IMR-90 (cell line): ENCODE measurements around the gene OR51I2. TPM values are rescaled to one million over a fixed set of nuclear protein-coding genes. Genes with fewer than 3 reads are reported as not detected.

Experiments
- ATAC-seq: fragments of 200-7000 bp; cut with Tn5 transposase; 2 replicates; pipeline ENCODE4 v1.9.1; 2020; ENCODE audit warnings: low read depth, mild to moderate bottlenecking, moderate library complexity
- BruUV-seq: library from RNA; stranded (reverse); fragments of 400-500 nt; replicated peaks from 2 replicates; lab custom pipeline; 2021; lab: Mats Ljungman, UMichigan
- CTCF ChIA-PET: fragments of 300-600 bp; formaldehyde crosslinking; extraction: SDS; loops from one replicate; lab custom pipeline; 2021; ENCODE audit warnings: antibody characterized with exemption; lab: Yijun Ruan, JAX
- POLR2A ChIA-PET: fragments of 300-600 bp; sonication (Branson Sonifier 250); formaldehyde crosslinking; loops from one replicate; lab custom pipeline; 2022; ENCODE audit warnings: antibody characterized with exemption; ENCODE audit not compliant: unreplicated experiment; lab: Charles Lee
- DNase-seq: peaks from one replicate; pipeline ENCODE4 v3.0.0; 2013
- H2AFZ ChIP-seq: replicated peaks from 2 replicates; pipeline ENCODE3; 2013; ENCODE audit warnings: low read length, mild to moderate bottlenecking; ENCODE audit not compliant: poor library complexity
- H2AK5ac ChIP-seq: 2 replicates; pipeline ENCODE4 v1.6.1; 2013; ENCODE audit warnings: low read depth, low read length, inconsistent platforms
- H2AK9ac ChIP-seq: replicated peaks from 2 replicates; pipeline ENCODE3; 2013; ENCODE audit warnings: mild to moderate bottlenecking, low read depth, low read length, moderate library complexity; ENCODE audit not compliant: poor library complexity
- H2BK120ac ChIP-seq: 2 replicates; pipeline ENCODE4 v1.6.1; 2013; ENCODE audit warnings: low read depth, low read length, inconsistent platforms
- H2BK15ac ChIP-seq: 3 replicates; pipeline ENCODE4 v1.6.1; 2013; ENCODE audit warnings: low read depth, low read length, inconsistent platforms
- H2BK20ac ChIP-seq: 2 replicates; pipeline ENCODE4 v1.6.1; 2013; ENCODE audit warnings: low read depth, mild to moderate bottlenecking, inconsistent platforms, low read length, moderate library complexity
- H2BK5ac ChIP-seq: 2 replicates; pipeline ENCODE4 v1.6.1; 2013; ENCODE audit warnings: mild to moderate bottlenecking, low read depth, low read length, inconsistent platforms; ENCODE audit not compliant: poor library complexity, severe bottlenecking
- H3K14ac ChIP-seq: replicated peaks from 2 replicates; pipeline ENCODE4 v1.6.1; 2013; ENCODE audit warnings: low read depth, low read length, inconsistent platforms
- H3K18ac ChIP-seq: 2 replicates; pipeline ENCODE4 v1.6.1; 2013; ENCODE audit warnings: low read depth, low read length, control low read depth
- H3K23ac ChIP-seq: 2 replicates; pipeline ENCODE4 v1.6.1; 2013; ENCODE audit warnings: low read depth, low read length, inconsistent platforms
- H3K27ac ChIP-seq: 2 replicates; pipeline ENCODE4 v1.5.1; 2013; ENCODE audit warnings: mild to moderate bottlenecking, control low read depth, low read length; ENCODE audit not compliant: insufficient read depth
- H3K27me3 ChIP-seq: 2 replicates; pipeline ENCODE4 v1.6.1; 2013; ENCODE audit warnings: low read length; ENCODE audit not compliant: control insufficient read depth, insufficient read depth
- H3K36me3 ChIP-seq: 2 replicates; pipeline ENCODE4 v1.6.1; 2013; ENCODE audit warnings: low read length, mixed read lengths; ENCODE audit not compliant: control insufficient read depth, insufficient read depth
- H3K4ac ChIP-seq: 2 replicates; pipeline ENCODE4 v1.6.1; 2013; ENCODE audit warnings: low read depth, low read length, inconsistent platforms
- H3K4me1 ChIP-seq: 2 replicates; pipeline ENCODE4 v1.6.1; 2013; ENCODE audit warnings: low read length, mixed read lengths; ENCODE audit not compliant: control insufficient read depth, insufficient read depth
- H3K4me2 ChIP-seq: 2 replicates; pipeline ENCODE4 v1.6.1; 2013; ENCODE audit warnings: low read depth, mild to moderate bottlenecking, control low read depth, low read length, moderate library complexity
- H3K4me3 ChIP-seq: 2 replicates; pipeline ENCODE4 v1.5.1; 2013; ENCODE audit warnings: low read depth, mild to moderate bottlenecking, control low read depth, low read length, moderate library complexity; ENCODE audit not compliant: insufficient read depth
- H3K56ac ChIP-seq: 2 replicates; pipeline ENCODE4 v1.6.1; 2013; ENCODE audit warnings: low read length, inconsistent platforms; ENCODE audit not compliant: insufficient read depth; ENCODE audit errors: extremely low read depth
- H3K79me1 ChIP-seq, 2 experiments: 2 replicates each; pipeline ENCODE4 v1.6.1; 2013; ENCODE audit warnings: low read length in 2 of 2, inconsistent platforms in 1 of 2, low read depth in 1 of 2
- H3K9ac ChIP-seq: 2 replicates; pipeline ENCODE4 v1.6.1; 2013; ENCODE audit warnings: low read depth, low read length, control low read depth
- H3K9me1 ChIP-seq: 2 replicates; pipeline ENCODE4 v1.6.1; 2013; ENCODE audit warnings: low read length, inconsistent platforms; ENCODE audit not compliant: insufficient read depth
- H3K9me3 ChIP-seq: 2 replicates; pipeline ENCODE4 v1.6.1; 2013; ENCODE audit warnings: low read length; ENCODE audit not compliant: control insufficient read depth, insufficient read depth
- H4K20me1 ChIP-seq: 2 replicates; pipeline ENCODE4 v1.6.1; 2013; ENCODE audit warnings: low read length, inconsistent platforms; ENCODE audit not compliant: insufficient read depth
- H4K5ac ChIP-seq: 2 replicates; pipeline ENCODE4 v1.6.1; 2013; ENCODE audit warnings: mild to moderate bottlenecking, low read depth, low read length, control low read depth
- H4K8ac ChIP-seq, 2 experiments: 2 replicates each; pipeline ENCODE4 v1.6.1; 2013; ENCODE audit warnings: low read depth in 2 of 2, low read length in 2 of 2, control low read depth in 1 of 2, inconsistent platforms in 1 of 2
- H4K91ac ChIP-seq: 2 replicates; pipeline ENCODE4 v1.6.1; 2013; ENCODE audit warnings: low read depth, low read length, inconsistent platforms; ENCODE audit not compliant: insufficient read depth
- BHLHE40 ChIP-seq: fragments of 150-350 bp; IDR thresholded peaks from 2 replicates; pipeline ENCODE4 v1.6.1; 2016; ENCODE audit warnings: mild to moderate bottlenecking, low read depth, low read length
- CEBPB ChIP-seq: IDR thresholded peaks from 2 replicates; pipeline ENCODE4 v1.6.1; 2012; ENCODE audit warnings: low read depth, low read length, improper control_type of control experiment
- CHD1 ChIP-seq: IDR thresholded peaks from 2 replicates; pipeline ENCODE4 v1.6.1; 2012; ENCODE audit warnings: low read depth, low read length, improper control_type of control experiment
- CTCF ChIP-seq: conservative IDR thresholded peaks from 2 replicates; pipeline ENCODE4 v1.5.1; 2012; ENCODE audit warnings: mild to moderate bottlenecking, low read depth, low read length, improper control_type of control experiment
- ELK1 ChIP-seq: fragments of 150-350 bp; IDR thresholded peaks from 2 replicates; pipeline ENCODE4 v1.6.1; 2016; ENCODE audit warnings: low read depth, mild to moderate bottlenecking, low read length, moderate library complexity, borderline replicate concordance
- FOS ChIP-seq: fragments of 150-350 bp; IDR thresholded peaks from 2 replicates; pipeline ENCODE4 v1.6.1; 2016; ENCODE audit warnings: low read depth, low read length
- MAFK ChIP-seq: IDR thresholded peaks from 2 replicates; pipeline ENCODE4 v1.6.1; 2012; ENCODE audit warnings: low read depth, low read length, improper control_type of control experiment
- MAZ ChIP-seq: IDR thresholded peaks from 2 replicates; pipeline ENCODE4 v1.6.1; 2012; ENCODE audit warnings: low read depth, mild to moderate bottlenecking, low read length, improper control_type of control experiment, moderate library complexity, borderline replicate concordance
- MXI1 ChIP-seq: IDR thresholded peaks from 2 replicates; pipeline ENCODE4 v1.6.1; 2012; ENCODE audit warnings: low read depth, mild to moderate bottlenecking, low read length, moderate library complexity, borderline replicate concordance
- NFE2L2 ChIP-seq: fragments of 150-350 bp; IDR thresholded peaks from 2 replicates; pipeline ENCODE4 v1.6.1; 2016; ENCODE audit warnings: low read depth, mild to moderate bottlenecking, low read length
- POLR2A ChIP-seq: IDR thresholded peaks from 2 replicates; pipeline ENCODE4 v1.6.1; 2012; ENCODE audit warnings: mild to moderate bottlenecking, low read depth, low read length
- RAD21 ChIP-seq: IDR thresholded peaks from 2 replicates; pipeline ENCODE4 v1.6.1; 2012; ENCODE audit warnings: low read length, improper control_type of control experiment
- RCOR1 ChIP-seq: IDR thresholded peaks from 2 replicates; pipeline ENCODE4 v1.6.1; 2012; ENCODE audit warnings: mild to moderate bottlenecking, low read length, improper control_type of control experiment; ENCODE audit not compliant: insufficient replicate concordance
- RFX5 ChIP-seq: IDR thresholded peaks from 2 replicates; pipeline ENCODE4 v1.8.0; 2012; ENCODE audit warnings: low read depth, mild to moderate bottlenecking, low read length, moderate library complexity
- SMC3 ChIP-seq: fragments of 150-350 bp; IDR thresholded peaks from 2 replicates; pipeline ENCODE4 v1.6.1; 2016; ENCODE audit warnings: low read depth, mild to moderate bottlenecking, antibody characterized with exemption, low read length, moderate library complexity
- WGBS, 2 experiments: methylation state at CpG; one replicate each; pipeline versions ENCODE4 v1.1.5 to v1.1.7; 2013; ENCODE audit warnings: missing lambda C conversion rate in 2 of 2; ENCODE audit not compliant: insufficient read length in 1 of 2; ENCODE audit errors: extremely low coverage in 2 of 2; 5-methylcytosine and 5-hydroxymethylcytosine counted together
- dilution Hi-C: fragments of 300-500 bp; cut with HindIII; formaldehyde crosslinking; loops from one replicate; pipeline ENCODE4 v1.14.3; 2018; ENCODE audit warnings: low sequenced_read_pairs; ENCODE audit not compliant: unreplicated experiment
- in situ Hi-C: fragments of 300-500 bp; cut with MboI; formaldehyde crosslinking; loops from 3 replicates; pipeline ENCODE4 v1.14.3; 2019; ENCODE audit warnings: low sequenced_read_pairs, inconsistent platforms, mixed read lengths
- intact Hi-C: fragments of 100-400 bp; cut with micrococcal nuclease; formaldehyde crosslinking; loops from 2 replicates; pipeline ENCODE4 v1.10.0; 2022
- polyA plus RNA-seq, 3 experiments: library from polyadenylated mRNA; depleted of rRNA; stranded (reverse); fragments of >200 nt; gene quantifications; 2 replicates each; pipeline ENCODE4 v1.2.3, GENCODE V29; 2012; ENCODE audit warnings: low replicate concordance in 1 of 3
- total RNA-seq: library from RNA; depleted of rRNA; stranded (reverse); fragments of >200 nt; gene quantifications from 2 replicates; pipeline ENCODE4 v1.2.3, GENCODE V29; 2012

OR51I2 gene
- total and polyA plus RNA-seq, 2 of the 4 experiments (the other 2 are of a cell fraction), result not detected

GRCh38 chr11:5505363-5506048, 56.4 kb downstream of the OR51I2 start:
- no peak overlapping the region for H2BK15ac ChIP-seq
- dilution Hi-C loops (no loop called here), intact Hi-C loops (no loop called here), in situ Hi-C loops (no loop called here)
- no peak overlapping the region for H3K4me2 ChIP-seq
- H2AK9ac ChIP-seq, result no peak overlapping the region
- H3K56ac ChIP-seq, result no peak overlapping the region
- no peak overlapping the region for H3K14ac ChIP-seq
- ATAC-seq (no peak), DNase-seq (no peak)
- H2AFZ ChIP-seq, result no peak overlapping the region
- TF ChIP-seq FOS (no peak), RFX5 (no peak), CEBPB (no peak), BHLHE40 (no peak), RCOR1 (no peak), POLR2A (no peak), MAFK (no peak), ELK1 (no peak), MAZ (no peak), SMC3 (no peak), CHD1 (no peak), MXI1 (no peak), NFE2L2 (no peak), CTCF (no peak), RAD21 (no peak)
- no peak overlapping the region for H4K91ac ChIP-seq
- no peak overlapping the region for H2BK120ac ChIP-seq
- H4K20me1 ChIP-seq, result no peaks in the 10 kb centered on the region
- no peak overlapping the region for H2AK5ac ChIP-seq
- H3K9me1 ChIP-seq, result no peaks in the 10 kb centered on the region
- no peaks in the 10 kb centered on the region for H3K79me1 ChIP-seq
- no peak overlapping the region for H2BK20ac ChIP-seq
- CTCF ChIA-PET, result interaction anchor here (0.6 kb wide), 1 partner anchor 265 kb away, joined by 3 read pairs; no protein-coding TSS in a partner anchor
- no peak overlapping the region for H3K4me3 ChIP-seq
- H4K5ac ChIP-seq, result no peak overlapping the region
- H2BK5ac ChIP-seq, result no peak overlapping the region
- no peak overlapping the region for H3K18ac ChIP-seq
- H3K9me3 ChIP-seq, result no peaks in the 10 kb centered on the region
- H3K27me3 ChIP-seq, result peaks cover 3% of the 10 kb centered on the region; the same call in 1 of the 2 replicates
- POLR2A ChIA-PET, result no interaction called here
- BruUV-seq, result no TSS peak
- no peak overlapping the region for H3K23ac ChIP-seq
- no peaks in the 10 kb centered on the region for H3K4me1 ChIP-seq
- no peak overlapping the region for H3K27ac ChIP-seq
- no peak overlapping the region for H4K8ac ChIP-seq
- WGBS, 2 experiments, result 100% methylated on average over 1 of the region's 9 CpGs; no CpG with 5 or more reads in 1 of the 2 experiments
- H3K4ac ChIP-seq, result no peak overlapping the region
- H3K36me3 ChIP-seq, result no peaks in the 10 kb centered on the region
- H3K9ac ChIP-seq, result no peak overlapping the region
